CD14-positive monocyte (primary cell): ENCODE results near the gene XYLT1. TPM values are rescaled to one million over a fixed set of nuclear protein-coding genes. Genes with fewer than 3 reads are reported as not detected.

ENCODE experiments used
- DNase-seq, 3 donors: peaks; one replicate each; pipeline ENCODE4 v3.0.0-alpha.2; 2011 to 2022
- H2AFZ ChIP-seq: 2 replicates; pipeline ENCODE4 v1.6.0; 2012; ENCODE audit warnings: mild to moderate bottlenecking, low read depth, low read length, inconsistent platforms; ENCODE audit not compliant: insufficient read depth, poor library complexity, severe bottlenecking
- H3K27ac ChIP-seq, 2 donors: 1 replicate in 1 of 2; 2 replicates in 1 of 2; pipeline ENCODE4 v1.5.1; 2012 to 2013; ENCODE audit warnings: low read length in 2 of 2, control low read depth in 1 of 2, inconsistent platforms in 1 of 2, low read depth in 1 of 2, mild to moderate bottlenecking in 1 of 2
- H3K27me3 ChIP-seq, 2 donors: one replicate each; pipeline versions ENCODE4 v1.6.0 to v1.6.1; 2011 to 2013; ENCODE audit warnings: low read length in 2 of 2; ENCODE audit not compliant: control insufficient read depth in 2 of 2, insufficient read depth in 2 of 2
- H3K36me3 ChIP-seq, 2 donors: replicated peaks in 1 of 2; 1 replicate in 1 of 2; 2 replicates in 1 of 2; pipeline versions ENCODE4 v1.5.1 to v1.6.1; 2012 to 2013; ENCODE audit warnings: low read length in 2 of 2, control low read depth in 1 of 2, inconsistent platforms in 1 of 2, mild to moderate bottlenecking in 1 of 2; ENCODE audit not compliant: insufficient read depth in 2 of 2, control insufficient read depth in 1 of 2
- H3K4me1 ChIP-seq, 2 donors: 1 replicate in 1 of 2; 2 replicates in 1 of 2; pipeline versions ENCODE4 v1.5.1 to v1.6.1; 2012 to 2013; ENCODE audit warnings: low read length in 2 of 2, control low read depth in 1 of 2, inconsistent platforms in 1 of 2, mild to moderate bottlenecking in 1 of 2, moderate library complexity in 1 of 2; ENCODE audit not compliant: insufficient read depth in 2 of 2, control insufficient read depth in 1 of 2
- H3K4me2 ChIP-seq: replicated peaks from 2 replicates; pipeline ENCODE3; 2012; ENCODE audit warnings: low read length, moderate library complexity, mild to moderate bottlenecking; ENCODE audit not compliant: poor library complexity, severe bottlenecking; ENCODE audit errors: extremely low read depth
- H3K4me3 ChIP-seq, 3 experiments: fragments of 200-600 bp in 1 of 3; sonication (generic) in 1 of 3; replicated peaks in 1 of 3; 1 replicate in 2 of 3; 2 replicates in 1 of 3; pipeline ENCODE4 v1.5.1; 2011 to 2013; ENCODE audit warnings: low read length in 3 of 3, mild to moderate bottlenecking in 3 of 3, control low read depth in 2 of 3, low read depth in 2 of 3, inconsistent platforms in 1 of 3, moderate library complexity in 1 of 3
- H3K79me2 ChIP-seq: 2 replicates; pipeline ENCODE4 v1.6.0; 2012; ENCODE audit warnings: mild to moderate bottlenecking, control low read depth, inconsistent platforms, low read length, moderate library complexity; ENCODE audit not compliant: insufficient read depth
- H3K9ac ChIP-seq: 2 replicates; pipeline ENCODE4 v1.6.0; 2017; ENCODE audit warnings: low read length, mild to moderate bottlenecking; ENCODE audit not compliant: insufficient read depth, poor library complexity, severe bottlenecking
- H3K9me3 ChIP-seq, 2 donors: replicated peaks in 1 of 2; 1 replicate in 1 of 2; 2 replicates in 1 of 2; pipeline versions ENCODE4 v1.5.1 to v1.6.1; 2012 to 2013; ENCODE audit warnings: low read length in 2 of 2, control low read depth in 1 of 2; ENCODE audit not compliant: control insufficient read depth in 1 of 2, insufficient read depth in 1 of 2
- H4K20me1 ChIP-seq: 2 replicates; pipeline ENCODE4 v1.6.0; 2012; ENCODE audit warnings: mild to moderate bottlenecking, low read length, control low read depth, moderate library complexity; ENCODE audit not compliant: insufficient read depth
- H3K27ac Mint-ChIP-seq, 7 donors: one replicate each; pipeline ENCODE4 v1.8.0; 2020; ENCODE audit warnings: mild to moderate bottlenecking in 7 of 7, mixed read lengths in 7 of 7, moderate library complexity in 6 of 7, inconsistent platforms in 2 of 7
- H3K27me3 Mint-ChIP-seq, 3 donors: one replicate each; pipeline ENCODE4 v1.8.0; 2021 to 2022; ENCODE audit warnings: low read depth in 3 of 3, mild to moderate bottlenecking in 3 of 3, mixed read lengths in 3 of 3, moderate library complexity in 3 of 3, inconsistent platforms in 1 of 3
- H3K36me3 Mint-ChIP-seq, 2 donors: one replicate each; pipeline ENCODE4 v1.8.0; 2020; ENCODE audit warnings: mixed read lengths in 2 of 2, inconsistent platforms in 1 of 2, mild to moderate bottlenecking in 1 of 2
- H3K4me1 Mint-ChIP-seq: one replicate; pipeline ENCODE4 v1.8.0; 2020; ENCODE audit warnings: mild to moderate bottlenecking, mixed read lengths
- H3K4me3 Mint-ChIP-seq, 2 donors: one replicate each; pipeline ENCODE4 v1.8.0; 2020; ENCODE audit warnings: mild to moderate bottlenecking in 2 of 2, mixed read lengths in 2 of 2, moderate library complexity in 1 of 2
- H3K9me3 Mint-ChIP-seq, 7 donors: one replicate each; pipeline ENCODE4 v1.8.0; 2020 to 2022; ENCODE audit warnings: mixed read lengths in 7 of 7, mild to moderate bottlenecking in 6 of 7, moderate library complexity in 6 of 7, inconsistent platforms in 2 of 7
- WGBS: methylation state at CpG from one replicate; pipeline ENCODE4 v1.1.5; 2013; ENCODE audit warnings: missing lambda C conversion rate; ENCODE audit not compliant: insufficient coverage; 5-methylcytosine and 5-hydroxymethylcytosine counted together
- intact Hi-C, 2 donors: fragments of 100-400 bp; cut with micrococcal nuclease; formaldehyde crosslinking; loops; one replicate each; pipeline versions ENCODE4 v1.15.0 to v1.15.1; 2023
- polyA plus RNA-seq, 3 donors: library from polyadenylated mRNA; depleted of rRNA in 1 of 3; unstranded in 2 of 3; stranded (reverse) in 1 of 3; fragments of 300-500 nt in 2 of 3; fragments of >200 nt in 1 of 3; fragmentation: Illumina TruSeq in 2 of 3; gene quantifications; 1 replicate in 2 of 3; 2 replicates in 1 of 3; pipeline ENCODE4 v1.2.3, GENCODE V29; 2012 to 2021
- TF ChIP-seq, protein P1 (sequence below): fragments of 200-600 bp; IDR thresholded peaks from one replicate; pipeline ENCODE4 v1.8.0; 2022; ENCODE audit warnings: antibody characterized with exemption, mild to moderate bottlenecking

Gene XYLT1
- polyA plus RNA-seq, 3 donors: 0.51 to 9.4 (median 1.6) TPM

DNA sequence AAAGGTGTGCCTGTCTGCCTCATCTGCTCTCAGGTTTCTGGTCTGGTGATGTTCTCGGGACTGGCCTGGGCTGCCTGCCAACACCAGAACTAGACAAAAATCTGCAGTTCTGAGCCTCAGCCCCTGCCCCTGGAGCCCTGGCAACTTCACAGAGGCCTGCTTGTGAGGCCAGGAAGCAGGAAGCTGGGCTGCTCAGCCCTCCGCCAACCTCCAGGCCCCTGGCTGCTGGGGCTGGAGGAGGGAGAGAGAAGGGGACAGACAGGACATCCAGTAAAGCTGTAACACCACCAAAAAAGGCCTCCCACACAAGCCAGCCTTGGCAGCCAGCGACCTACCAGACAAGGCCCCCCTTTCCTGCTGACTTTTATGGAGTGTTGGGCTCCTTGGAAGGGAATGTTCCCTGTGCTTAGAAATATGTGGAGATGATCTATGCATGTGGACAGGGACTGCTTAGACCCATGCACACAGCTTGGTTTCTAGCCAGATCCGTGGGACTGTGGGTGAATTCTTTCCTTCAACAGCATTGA, 157.6 kb downstream of the XYLT1 start:
- H3K9me3 ChIP-seq: no peaks in the 10 kb centered on the region
- WGBS: 33% methylated on average over 1 of the region's 4 CpGs
- Mint-ChIP-seq H3K4me1 (peaks cover 58% of the 10 kb centered on the region), H3K27me3 (peaks cover 0 to 3% (median 0%) of the 10 kb centered on the region in 3 donors), H3K36me3 (peaks cover 0 to 9% of the 10 kb centered on the region in 2 donors), H3K4me3 (no peak overlapping the region), H3K27ac (peak overlapping the region in 2 of 7 donors; percentile 16 to 46), H3K9me3 (peaks cover 0 to 5% (median 0%) of the 10 kb centered on the region in 7 donors)
- H3K27me3 ChIP-seq: no peaks in the 10 kb centered on the region
- H2AFZ ChIP-seq: no peak overlapping the region
- peaks cover 32 to 38% of the 10 kb centered on the region in 2 donors for H3K4me1 ChIP-seq
- intact Hi-C loops: no loop called here
- H3K4me2 ChIP-seq: no peak overlapping the region
- H4K20me1 ChIP-seq: peaks cover 15% of the 10 kb centered on the region
- DNase-seq: no peak
- peak overlapping the region; percentile 2 to 45 for H3K27ac ChIP-seq
- no peaks in the 10 kb centered on the region for H3K36me3 ChIP-seq
- H3K9ac ChIP-seq: no peak overlapping the region
- H3K79me2 ChIP-seq: peaks cover 59% of the 10 kb centered on the region
- no peak overlapping the region for H3K4me3 ChIP-seq
- TF ChIP-seq, protein P1, sequence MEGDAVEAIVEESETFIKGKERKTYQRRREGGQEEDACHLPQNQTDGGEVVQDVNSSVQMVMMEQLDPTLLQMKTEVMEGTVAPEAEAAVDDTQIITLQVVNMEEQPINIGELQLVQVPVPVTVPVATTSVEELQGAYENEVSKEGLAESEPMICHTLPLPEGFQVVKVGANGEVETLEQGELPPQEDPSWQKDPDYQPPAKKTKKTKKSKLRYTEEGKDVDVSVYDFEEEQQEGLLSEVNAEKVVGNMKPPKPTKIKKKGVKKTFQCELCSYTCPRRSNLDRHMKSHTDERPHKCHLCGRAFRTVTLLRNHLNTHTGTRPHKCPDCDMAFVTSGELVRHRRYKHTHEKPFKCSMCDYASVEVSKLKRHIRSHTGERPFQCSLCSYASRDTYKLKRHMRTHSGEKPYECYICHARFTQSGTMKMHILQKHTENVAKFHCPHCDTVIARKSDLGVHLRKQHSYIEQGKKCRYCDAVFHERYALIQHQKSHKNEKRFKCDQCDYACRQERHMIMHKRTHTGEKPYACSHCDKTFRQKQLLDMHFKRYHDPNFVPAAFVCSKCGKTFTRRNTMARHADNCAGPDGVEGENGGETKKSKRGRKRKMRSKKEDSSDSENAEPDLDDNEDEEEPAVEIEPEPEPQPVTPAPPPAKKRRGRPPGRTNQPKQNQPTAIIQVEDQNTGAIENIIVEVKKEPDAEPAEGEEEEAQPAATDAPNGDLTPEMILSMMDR: no peak

DNA sequence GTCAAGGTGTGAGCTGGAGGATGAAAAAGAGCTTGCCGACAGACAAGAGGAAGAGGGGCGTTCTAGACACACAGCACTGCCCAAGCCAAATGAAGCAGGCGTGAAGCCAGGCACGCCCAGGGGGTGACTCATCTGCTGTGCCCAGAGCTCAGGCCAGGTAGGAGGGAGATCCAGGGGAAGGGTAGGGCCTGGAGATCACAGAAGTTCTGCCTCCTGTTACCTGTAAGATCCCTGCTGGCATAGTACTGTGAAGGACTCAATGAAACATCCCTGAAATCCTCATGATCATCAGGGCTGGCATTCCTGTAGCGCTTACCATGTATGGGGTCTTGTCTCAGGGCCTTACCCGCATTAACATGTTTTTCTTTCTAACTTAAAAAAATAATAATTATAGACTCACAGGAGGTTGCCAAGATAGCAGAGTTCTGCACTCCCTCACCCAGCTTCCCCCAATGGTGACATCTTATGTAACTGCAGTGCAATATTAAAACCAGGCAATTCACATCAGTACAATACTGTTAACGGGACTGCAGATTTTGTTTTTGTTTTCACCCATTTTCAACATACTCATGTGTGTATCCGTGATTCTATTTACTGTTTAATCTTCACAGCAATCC, 158.6 kb downstream of the XYLT1 start:
- peaks cover 0 to 2% (median 0%) of the 10 kb centered on the region in 3 donors for H3K27me3 Mint-ChIP-seq
- intact Hi-C loops: no loop called here
- Histone ChIP-seq H4K20me1 (peaks cover 15% of the 10 kb centered on the region), H3K9me3 (no peaks in the 10 kb centered on the region), H3K27me3 (no peaks in the 10 kb centered on the region), H2AFZ (no peak overlapping the region), H3K27ac (peak overlapping the region in 1 of 2 donors; percentile 45), H3K4me2 (no peak overlapping the region), H3K4me3 (no peak overlapping the region), H3K36me3 (no peaks in the 10 kb centered on the region), H3K9ac (no peak overlapping the region), H3K4me1 (peaks cover 23 to 28% of the 10 kb centered on the region in 2 donors), H3K79me2 (peaks cover 56% of the 10 kb centered on the region)
- H3K4me3 Mint-ChIP-seq: no peak overlapping the region
- H3K27ac Mint-ChIP-seq: peak overlapping the region in 4 of 7 donors; percentile 6 to 82 (median 67)
- peak in 1 of 3 donors; percentile 57 for DNase-seq
- TF ChIP-seq, protein P1: no peak
- peaks cover 0 to 5% (median 0%) of the 10 kb centered on the region in 7 donors for H3K9me3 Mint-ChIP-seq
- H3K4me1 Mint-ChIP-seq: peaks cover 50% of the 10 kb centered on the region
- WGBS: 48% methylated on average over 5 of the region's 8 CpGs
- H3K36me3 Mint-ChIP-seq: peaks cover 0 to 9% of the 10 kb centered on the region in 2 donors
